Vagina (tissue), 2 donors: ENCODE results near the gene YOD1. TPM values are rescaled to one million over a fixed set of nuclear protein-coding genes. Genes with fewer than 3 reads are reported as not detected.

ENCODE experiments used
- DNase-seq, 2 donors: peaks; one replicate each; pipeline ENCODE4 v3.0.0-alpha.2; 2017; ENCODE audit errors: extremely low spot score in 2 of 2
- H3K27ac ChIP-seq: fragments of 200-600 bp; sonication (generic); one replicate; pipeline ENCODE4 v1.5.1; 2019
- H3K27me3 ChIP-seq: fragments of 200-600 bp; sonication (generic); one replicate; pipeline ENCODE4 v1.5.1; 2019
- H3K36me3 ChIP-seq, 2 donors: fragments of 200-600 bp; sonication (generic); one replicate each; pipeline ENCODE4 v1.5.1; 2017 to 2019
- H3K4me1 ChIP-seq: fragments of 200-600 bp; sonication (generic); one replicate; pipeline ENCODE4 v1.5.1; 2019
- H3K4me3 ChIP-seq, 2 donors: fragments of 200-600 bp; sonication (generic); 1 replicate in 1 of 2; 2 replicates in 1 of 2; pipeline ENCODE4 v1.5.1; 2016 to 2019
- H3K9me3 ChIP-seq: fragments of 200-600 bp; sonication (generic); one replicate; pipeline ENCODE4 v1.5.1; 2019
- CTCF ChIP-seq, 3 experiments: fragments of 450-650 bp in 2 of 3; fragments of 200-600 bp in 1 of 3; sonication (generic) in 1 of 3; IDR thresholded peaks; one replicate each; pipeline ENCODE4 v1.5.1; 2017 to 2019; ENCODE audit warnings: antibody characterized with exemption in 3 of 3, mild to moderate bottlenecking in 2 of 3, moderate library complexity in 2 of 3
- POLR2A ChIP-seq, 2 donors: fragments of 450-650 bp; IDR thresholded peaks; one replicate each; pipeline ENCODE4 v1.6.1; 2017; ENCODE audit warnings: antibody characterized with exemption in 2 of 2, mild to moderate bottlenecking in 2 of 2, moderate library complexity in 2 of 2
- POLR2AphosphoS5 ChIP-seq, 2 donors: sonication (generic); formaldehyde crosslinking; IDR thresholded peaks; one replicate each; pipeline ENCODE4 v1.9.0; 2017; ENCODE audit warnings: antibody characterized with exemption in 2 of 2, mild to moderate bottlenecking in 2 of 2, low read depth in 1 of 2; ENCODE audit not compliant: insufficient read depth in 1 of 2
- intact Hi-C: fragments of 100-400 bp; cut with DNase I; formaldehyde crosslinking; loops from one replicate; pipeline ENCODE4 v1.15.1; 2023
- total RNA-seq: library from RNA; depleted of rRNA; stranded (reverse); fragments of >200 nt; gene quantifications from one replicate; pipeline ENCODE4 v1.2.3, GENCODE V29; 2016

YOD1 gene
- total RNA-seq, 1 donor from 2014 or later = 25.3 TPM

- intact Hi-C loops = no loop called here
- H3K27me3 ChIP-seq = no peaks in the 10 kb centered on the region
- H3K36me3 ChIP-seq = no peaks in the 10 kb centered on the region
- no peaks in the 10 kb centered on the region for H3K9me3 ChIP-seq
- no peak overlapping the region for H3K4me3 ChIP-seq
- peak in 1 of 2 donors; percentile 52 for DNase-seq
- no peak overlapping the region for H3K27ac ChIP-seq
- TF ChIP-seq POLR2A (IDR thresholded peaks at IDR 0.05) (no peak), POLR2AphosphoS5 (IDR thresholded peaks at IDR 0.05; ENCODE audit: insufficient read depth in 1 of 2, low read depth in 1 of 2) (no peak), CTCF (IDR thresholded peaks at IDR 0.05) (no peak)
- no peaks in the 10 kb centered on the region for H3K4me1 ChIP-seq
These were observed 47.8 kb downstream of the YOD1 start for GRCh38 chr1:207003210-207003609.

DNA sequence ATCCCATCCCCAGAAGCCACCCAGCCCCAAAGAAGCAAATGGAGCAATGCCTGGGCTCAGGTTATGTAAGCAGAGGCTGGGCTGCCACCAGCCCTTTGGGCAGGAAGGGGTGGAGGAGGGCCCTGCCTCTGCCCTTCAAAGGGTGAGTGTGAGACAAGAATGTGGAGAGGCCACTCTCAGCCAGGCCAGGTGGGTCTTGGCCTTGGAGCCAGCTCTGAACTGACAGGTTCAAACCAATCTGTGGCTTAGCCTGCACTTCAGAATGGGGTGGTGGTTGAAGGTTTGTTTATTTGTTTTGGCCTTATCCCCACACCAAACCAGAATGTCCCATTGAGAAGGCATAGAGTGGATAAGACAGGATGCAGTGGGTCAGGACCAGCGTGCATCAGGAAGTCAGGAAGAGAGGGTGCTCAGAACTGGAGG lies 48.3 kb downstream of the YOD1 start:
- no peak for TF ChIP-seq POLR2AphosphoS5 (IDR thresholded peaks at IDR 0.05; ENCODE audit: insufficient read depth in 1 of 2, low read depth in 1 of 2)
- no peak for TF ChIP-seq CTCF (IDR thresholded peaks at IDR 0.05)
- no peak for TF ChIP-seq POLR2A (IDR thresholded peaks at IDR 0.05)
- Histone ChIP-seq H3K27ac (no peak overlapping the region), H3K27me3 (no peaks in the 10 kb centered on the region), H3K4me3 (no peak overlapping the region), H3K36me3 (no peaks in the 10 kb centered on the region), H3K9me3 (no peaks in the 10 kb centered on the region), H3K4me1 (no peaks in the 10 kb centered on the region)
- intact Hi-C loops = no loop called here
- peak in 1 of 2 donors; percentile 82 for DNase-seq

DNA sequence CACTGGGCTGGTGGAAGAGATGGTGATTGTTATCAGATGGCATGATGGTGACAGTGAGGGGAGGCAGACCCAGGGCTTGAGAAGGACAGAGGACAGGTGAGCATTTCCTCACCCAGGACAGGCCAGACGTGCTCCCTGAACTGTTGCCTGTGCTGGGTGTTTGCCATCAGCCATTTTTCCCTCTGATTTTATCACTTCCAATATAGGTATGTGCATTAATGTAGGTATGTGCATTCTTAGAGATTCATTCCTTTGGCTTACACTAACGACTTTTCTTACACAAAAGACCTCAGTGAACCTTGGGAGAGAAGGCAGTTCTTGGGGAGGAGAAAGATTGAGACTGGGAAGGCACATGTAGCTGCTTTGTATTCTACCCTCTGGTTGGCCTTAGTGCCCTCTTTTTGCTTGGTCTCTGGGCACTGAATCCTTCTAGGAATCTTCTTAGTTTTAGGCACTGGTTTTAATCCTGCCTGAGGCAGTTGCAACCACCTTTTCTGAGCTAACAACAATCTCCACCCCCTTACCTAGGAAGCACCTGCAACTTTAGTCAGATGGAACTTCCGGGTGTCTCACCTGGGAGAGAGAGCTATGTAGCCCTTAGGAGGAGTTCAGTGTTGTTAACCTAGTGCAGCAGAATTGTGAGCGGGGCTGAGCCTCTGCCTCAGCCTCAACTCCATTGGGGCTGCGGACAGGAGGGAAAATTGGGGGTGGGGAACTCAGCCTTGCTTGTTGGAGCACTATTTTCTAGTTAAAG lies 49.3 kb downstream of the YOD1 start:
- H3K4me1 ChIP-seq = no peaks in the 10 kb centered on the region
- peak in 1 of 2 donors; percentile 40 for DNase-seq
- intact Hi-C loops = no loop called here
- no peak overlapping the region for H3K27ac ChIP-seq
- H3K36me3 ChIP-seq = no peaks in the 10 kb centered on the region
- no peak overlapping the region for H3K4me3 ChIP-seq
- no peaks in the 10 kb centered on the region for H3K9me3 ChIP-seq
- H3K27me3 ChIP-seq = no peaks in the 10 kb centered on the region
- no peak for TF ChIP-seq POLR2AphosphoS5 (IDR thresholded peaks at IDR 0.05; ENCODE audit: insufficient read depth in 1 of 2, low read depth in 1 of 2)
- TF ChIP-seq CTCF (IDR thresholded peaks at IDR 0.05) = no peak

GRCh38 chr1:207000651-207001291 lies 50.2 kb downstream of the YOD1 start:
- peak in 1 of 2 donors; percentile 22 for DNase-seq
- TF ChIP-seq POLR2A (IDR thresholded peaks at IDR 0.05) (no peak), CTCF (IDR thresholded peaks at IDR 0.05) (no peak), POLR2AphosphoS5 (IDR thresholded peaks at IDR 0.05; ENCODE audit: insufficient read depth in 1 of 2, low read depth in 1 of 2) (no peak)
- Histone ChIP-seq H3K4me1 (no peaks in the 10 kb centered on the region), H3K4me3 (no peak overlapping the region), H3K9me3 (no peaks in the 10 kb centered on the region), H3K36me3 (no peaks in the 10 kb centered on the region), H3K27me3 (no peaks in the 10 kb centered on the region), H3K27ac (no peak overlapping the region)
- intact Hi-C loops = no loop called here

DNA sequence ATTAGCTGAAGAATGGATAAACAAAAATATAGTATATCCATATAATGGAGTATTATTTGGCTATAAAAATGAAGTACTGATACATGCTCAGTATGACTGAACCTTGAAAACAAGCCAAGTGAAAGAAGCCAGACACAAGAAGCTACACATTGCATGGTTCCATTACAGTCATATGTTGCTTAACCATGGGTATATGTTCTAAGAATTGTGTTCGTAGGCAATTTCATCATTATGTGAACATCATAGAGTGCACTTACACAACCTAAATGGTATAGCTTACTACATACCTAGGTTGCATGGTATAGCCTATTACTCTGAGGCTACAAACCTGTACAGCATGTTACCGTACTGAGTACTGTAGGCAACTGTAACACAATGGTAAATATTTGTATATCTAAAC lies 52.2 kb downstream of the YOD1 start:
- intact Hi-C loops = no loop called here
- H3K27ac ChIP-seq = no peak overlapping the region
- H3K9me3 ChIP-seq = no peaks in the 10 kb centered on the region
- no peak overlapping the region for H3K4me3 ChIP-seq
- TF ChIP-seq POLR2AphosphoS5 (IDR thresholded peaks at IDR 0.05; ENCODE audit: insufficient read depth in 1 of 2, low read depth in 1 of 2) (no peak), POLR2A (IDR thresholded peaks at IDR 0.05) (no peak), CTCF (IDR thresholded peaks at IDR 0.05) (no peak)
- H3K36me3 ChIP-seq = no peaks in the 10 kb centered on the region
- H3K4me1 ChIP-seq = no peaks in the 10 kb centered on the region
- H3K27me3 ChIP-seq = no peaks in the 10 kb centered on the region
- no peak for DNase-seq
